CD4-positive, alpha-beta T cell treated with Interleukin-12 subunit alpha and Interleukin-12 subunit beta, for 1 hour (primary cell): ENCODE data around the gene GMIP.
A peak's percentile ranks its signal among the peaks of the same experiment; 100 is the strongest.
"Not testable (repeated sequence)": the region's sequence is repeated elsewhere in the genome, so short reads cannot be mapped to it uniquely, and the experiment has no call there.

ENCODE experiments used
- DNase-seq: peaks from one replicate; pipeline ENCODE4 v3.0.0-alpha.2; 2020

Gene GMIP

GRCh38 chr19:19643158-19644053, at the start of gene GMIP:
TSS of gene GMIP (minus strand) at chr19:19643657. CDS start at chr19:19643529, 128 bp downstream.
- peak; percentile 91 for DNase-seq

- DNase-seq = no peak
These were observed 48.2 kb upstream of the GMIP start for GRCh38 chr19:19691683-19692082.

GRCh38 chr19:19689023-19689422, 45.6 kb upstream of the GMIP start:
- DNase-seq = not testable (repeated sequence)

GRCh38 chr19:19687090-19687489, 43.6 kb upstream of the GMIP start:
- DNase-seq = no peak

GRCh38 chr19:19686580-19686979, 43.1 kb upstream of the GMIP start:
- no peak for DNase-seq

- not testable (repeated sequence) for DNase-seq
These were observed 42.7 kb upstream of the GMIP start for GRCh38 chr19:19686119-19686518.

- DNase-seq = no peak
These were observed 36.0 kb upstream of the GMIP start for GRCh38 chr19:19679176-19680073.

GRCh38 chr19:19677579-19677978, 34.1 kb upstream of the GMIP start:
- no peak for DNase-seq

GRCh38 chr19:19674315-19674714, 30.9 kb upstream of the GMIP start:
- no peak for DNase-seq

GRCh38 chr19:19672816-19673215, 29.4 kb upstream of the GMIP start:
- no peak for DNase-seq

- DNase-seq = no peak
These were observed 26.7 kb upstream of the GMIP start for GRCh38 chr19:19670070-19670551.

GRCh38 chr19:19668230-19669012, 25.0 kb upstream of the GMIP start, which contains the start of gene ZNF101:
TSS of gene ZNF101 (plus strand) at chr19:19668839. CDS start at chr19:19668964, 125 bp downstream.
- DNase-seq = peak; percentile 95

GRCh38 chr19:19665420-19665948, 22.0 kb upstream of the GMIP start:
- DNase-seq = not testable (repeated sequence)

GRCh38 chr19:19663256-19664120, 20.0 kb upstream of the GMIP start, which contains the start of gene ATP13A1:
TSS of gene ATP13A1 (minus strand) at chr19:19663676. CDS start at chr19:19663666, 10 bp downstream.
- peak; percentile 97 for DNase-seq

- no peak for DNase-seq
These were observed 19.4 kb upstream of the GMIP start for GRCh38 chr19:19662871-19663255.

GRCh38 chr19:19662344-19662743, 18.9 kb upstream of the GMIP start:
- no peak for DNase-seq

GRCh38 chr19:19661675-19662251, 18.3 kb upstream of the GMIP start:
- DNase-seq = peak; percentile 66

- no peak for DNase-seq
These were observed 17.8 kb upstream of the GMIP start for GRCh38 chr19:19661141-19661674.

- DNase-seq = no peak
These were observed 16.3 kb upstream of the GMIP start for GRCh38 chr19:19659646-19660245.

GRCh38 chr19:19657397-19657783, 13.9 kb upstream of the GMIP start:
- DNase-seq = no peak
